Mammary epithelial cell (primary cell): ENCODE data around the gene AKR1C2.
"Not testable (repeated sequence)": the region's sequence is repeated elsewhere in the genome, so short reads cannot be mapped to it uniquely, and the experiment has no call there.

Source experiments
- CTCF ChIP-seq, 2 donors: IDR thresholded peaks in 1 of 2; conservative IDR thresholded peaks in 1 of 2; 2 replicates each; pipeline ENCODE4 v1.5.1; 2011 to 2012; ENCODE audit warnings: inconsistent platforms in 2 of 2, low read length in 2 of 2, mild to moderate bottlenecking in 2 of 2, control low read depth in 1 of 2, low read depth in 1 of 2; ENCODE audit not compliant: insufficient read depth in 1 of 2; ENCODE audit errors: extremely low read depth in 1 of 2
- EZH2 ChIP-seq: IDR thresholded peaks from 2 replicates; pipeline ENCODE4 v1.6.1; 2012; ENCODE audit warnings: low read length, inconsistent platforms, borderline replicate concordance

GRCh38 chr10:4965763-4966162, 37.9 kb downstream of the AKR1C2 start:
- not testable (repeated sequence) for TF ChIP-seq CTCF (conservative IDR thresholded peaks at IDR 0.05 in 1 of 2, IDR thresholded peaks at IDR 0.05 in 1 of 2; ENCODE audit: extremely low read depth in 1 of 2, insufficient read depth in 1 of 2, low read depth in 1 of 2, low read length in 2 of 2); EZH2
